Retinal pigment epithelial cell (primary cell): ENCODE measurements around the gene NSUN2.
"Not testable (repeated sequence)": the region's sequence is repeated elsewhere in the genome, so short reads cannot be mapped to it uniquely, and the experiment has no call there.

Source experiments
- DNase-seq: peaks from one replicate; pipeline ENCODE4 v3.0.0-alpha.2; 2010; ENCODE audit warnings: low read depth
- H3K4me3 ChIP-seq: 2 replicates; pipeline ENCODE4 v1.5.1; 2011; ENCODE audit warnings: mild to moderate bottlenecking, low read length, control low read depth, moderate library complexity
- CTCF ChIP-seq: conservative IDR thresholded peaks from 2 replicates; pipeline ENCODE4 v1.5.1; 2011; ENCODE audit warnings: low read depth, low read length, control low read depth, inconsistent platforms

The NSUN2 gene

GRCh38 chr5:6572086-6572824 lies 60.6 kb downstream of the NSUN2 start:
- no peak for TF ChIP-seq CTCF
- no peak overlapping the region for H3K4me3 ChIP-seq
- no peak for DNase-seq

- DNase-seq, H3K4me3 ChIP-seq: not testable (repeated sequence)
These were observed 61.2 kb downstream of the NSUN2 start for GRCh38 chr5:6571607-6572006.

GRCh38 chr5:6570530-6570929 lies 62.3 kb downstream of the NSUN2 start:
- DNase-seq, result no peak
- TF ChIP-seq CTCF, result no peak
- no peak overlapping the region for H3K4me3 ChIP-seq

- H3K4me3 ChIP-seq, result no peak overlapping the region
- no peak for TF ChIP-seq CTCF
- no peak for DNase-seq
These were observed 64.0 kb downstream of the NSUN2 start for GRCh38 chr5:6568889-6569288.

GRCh38 chr5:6568383-6568782 lies 64.5 kb downstream of the NSUN2 start:
- no peak for TF ChIP-seq CTCF
- no peak overlapping the region for H3K4me3 ChIP-seq
- no peak for DNase-seq

DNA sequence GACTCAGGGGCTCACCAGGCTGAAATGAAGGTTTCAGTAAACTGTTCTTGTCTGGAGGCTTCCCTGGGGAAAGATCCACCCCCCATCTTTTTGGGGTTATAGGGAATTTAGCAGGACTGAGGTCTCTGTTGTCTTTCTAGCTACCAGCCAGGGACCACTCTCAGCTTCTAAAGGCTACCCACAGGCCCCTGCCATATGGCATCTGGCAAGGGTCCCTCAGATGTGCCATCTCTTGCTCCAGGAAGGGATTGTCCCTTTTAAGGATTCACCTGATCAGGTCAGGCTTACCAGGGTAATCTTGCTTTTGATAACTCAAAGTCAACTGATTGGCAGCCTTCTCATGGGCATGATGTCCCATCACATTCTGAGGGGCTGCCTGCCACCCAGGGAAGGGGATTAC lies 65.0 kb downstream of the NSUN2 start:
- no peak for TF ChIP-seq CTCF
- H3K4me3 ChIP-seq, result no peak overlapping the region
- DNase-seq, result no peak

DNA sequence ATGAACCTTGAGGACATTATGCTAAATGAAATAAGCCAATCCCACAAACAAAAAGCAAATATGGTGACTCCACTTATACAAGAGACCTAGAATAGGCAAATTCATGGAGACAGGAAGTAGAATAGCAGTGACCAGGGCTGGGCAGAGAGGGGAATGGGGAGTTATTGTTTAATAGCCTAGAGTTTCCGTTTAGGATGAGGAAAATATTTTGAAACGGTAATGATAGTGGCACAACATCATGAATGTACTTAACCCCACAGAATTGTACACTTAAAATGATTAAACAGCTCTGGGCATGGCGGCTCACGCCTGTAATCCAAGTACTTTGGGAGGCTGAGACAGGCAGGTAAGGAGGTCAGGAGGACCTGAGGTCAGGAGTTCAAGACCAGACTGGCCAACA lies 65.8 kb downstream of the NSUN2 start:
- TF ChIP-seq CTCF, result no peak
- no peak for DNase-seq
- no peak overlapping the region for H3K4me3 ChIP-seq
